Left kidney (tissue), 2 donors: ENCODE results near the gene IGSF9B. TPM values are rescaled to one million over a fixed set of nuclear protein-coding genes. Genes with fewer than 3 reads are reported as not detected.

Experiments
- DNase-seq: peaks from one replicate; pipeline ENCODE4 v3.0.0-alpha.2; 2013
- polyA plus RNA-seq: library from polyadenylated mRNA; unstranded; fragments of 120-200 nt; gene quantifications from one replicate; pipeline ENCODE4 v1.2.1, GENCODE V29; 2013; ENCODE audit not compliant: insufficient read length

The IGSF9B gene
- polyA plus RNA-seq, 1 donor = 8.3 TPM

DNA sequence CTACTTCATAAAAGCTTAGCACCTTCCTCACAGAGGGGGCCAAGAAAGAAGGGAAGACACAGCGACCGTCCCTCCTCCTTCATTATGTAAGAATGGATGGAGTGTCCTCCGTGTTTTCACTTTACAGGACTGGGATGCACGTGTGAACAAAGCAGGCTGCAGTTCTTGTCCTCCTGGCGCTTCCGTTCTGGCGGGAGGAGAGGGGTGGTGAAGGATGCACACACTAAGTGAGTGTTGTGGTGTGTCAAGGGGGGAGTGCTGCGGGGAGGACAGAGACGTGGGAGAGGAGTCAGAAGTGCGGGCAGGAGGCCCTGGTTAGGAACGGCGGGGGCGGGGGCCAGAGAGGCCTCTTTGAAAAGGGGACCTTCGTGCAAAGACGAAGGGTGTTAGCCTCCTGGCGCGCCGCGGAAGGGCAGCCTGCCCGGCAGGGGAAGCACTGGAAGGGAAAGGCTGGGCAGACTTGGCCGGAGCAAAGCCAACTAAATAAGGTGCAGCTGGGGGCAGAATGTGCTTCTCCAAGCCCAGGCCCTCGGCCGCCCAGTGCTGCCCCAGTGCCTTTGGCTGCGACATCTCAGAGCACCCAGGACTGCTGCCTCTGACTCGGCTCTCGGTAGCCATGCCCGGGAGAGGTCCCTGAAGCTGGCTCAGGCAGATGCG is 27.0 kb upstream of the IGSF9B start:
- DNase-seq = no peak

DNA sequence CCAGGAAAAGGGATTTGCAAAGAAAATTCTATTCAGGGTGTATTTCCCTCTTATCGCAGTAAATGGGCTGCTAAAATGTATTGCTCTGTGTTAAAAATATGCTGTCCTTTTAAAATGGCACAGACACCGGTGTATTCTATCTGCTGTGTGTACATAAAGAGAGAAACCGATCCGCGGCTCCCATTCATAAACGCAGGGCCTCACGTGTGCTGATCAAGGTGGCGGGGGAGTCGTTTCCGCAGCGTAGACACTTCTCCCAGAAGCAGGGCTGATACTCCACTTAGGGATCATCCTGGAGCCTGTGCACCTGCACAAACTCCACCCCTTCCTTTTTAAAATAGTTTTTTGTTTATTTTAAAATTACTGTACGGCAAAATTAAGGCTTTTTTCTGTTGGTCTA is 26.1 kb upstream of the IGSF9B start:
- no peak for DNase-seq

DNA sequence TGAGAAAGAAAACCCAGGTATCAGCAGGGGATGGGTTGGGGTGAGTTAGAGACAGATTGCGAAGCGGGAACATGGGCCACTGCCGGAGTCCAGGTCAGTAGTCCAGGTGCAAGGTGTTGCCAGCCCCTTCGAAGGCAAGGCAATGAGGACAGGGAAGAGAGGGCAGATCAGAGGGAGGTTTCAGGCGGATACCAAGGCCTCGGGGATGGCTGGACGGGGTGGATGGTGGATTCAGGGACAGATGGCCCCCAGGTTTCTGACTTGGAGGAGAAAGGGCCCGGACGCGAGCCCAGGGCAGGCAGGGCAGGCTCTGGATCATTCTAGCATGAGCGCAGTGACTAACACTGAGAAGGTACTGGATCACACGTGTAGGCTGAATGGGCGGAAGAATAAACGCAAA is 25.4 kb upstream of the IGSF9B start:
- no peak for DNase-seq

DNA sequence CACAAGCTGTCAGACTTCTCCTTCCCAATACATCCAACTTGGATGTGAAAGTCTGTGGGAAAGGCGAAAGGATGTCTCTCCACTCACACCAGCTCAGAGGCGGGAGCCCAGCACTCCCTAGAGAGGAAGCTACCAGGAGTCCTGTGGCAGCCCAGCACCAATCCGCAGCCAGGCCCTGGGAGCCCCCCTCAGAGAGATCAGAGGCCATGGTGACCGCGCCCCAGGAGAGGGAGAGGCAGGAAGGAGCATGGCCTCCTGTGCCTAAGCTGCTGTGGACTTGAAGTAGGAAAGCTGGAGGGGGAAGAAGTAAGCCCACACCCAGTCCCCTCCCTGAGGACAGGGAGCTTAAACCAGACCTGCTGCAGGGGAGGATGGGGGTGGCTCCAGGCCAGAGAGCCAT is 24.4 kb upstream of the IGSF9B start:
- no peak for DNase-seq

DNA sequence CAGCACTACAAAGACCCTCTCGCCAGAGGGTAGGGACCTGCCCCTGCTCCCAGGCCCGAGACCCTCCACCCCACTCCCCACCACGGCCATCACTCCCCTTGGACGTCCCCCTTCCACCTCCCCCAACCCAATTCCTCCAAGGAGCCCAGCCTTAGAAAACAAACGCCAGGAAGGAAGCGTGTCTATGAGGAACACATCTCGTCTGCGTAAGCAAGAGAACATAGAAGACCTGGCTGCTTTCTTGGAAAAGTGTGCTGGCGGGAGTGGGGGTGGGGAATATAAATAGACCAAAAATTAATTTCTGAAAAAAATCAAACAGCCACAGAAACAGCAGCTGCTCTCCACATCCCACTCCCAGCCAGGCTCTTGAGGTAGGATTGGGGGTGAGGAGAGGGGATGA is 23.9 kb upstream of the IGSF9B start:
- no peak for DNase-seq

DNA sequence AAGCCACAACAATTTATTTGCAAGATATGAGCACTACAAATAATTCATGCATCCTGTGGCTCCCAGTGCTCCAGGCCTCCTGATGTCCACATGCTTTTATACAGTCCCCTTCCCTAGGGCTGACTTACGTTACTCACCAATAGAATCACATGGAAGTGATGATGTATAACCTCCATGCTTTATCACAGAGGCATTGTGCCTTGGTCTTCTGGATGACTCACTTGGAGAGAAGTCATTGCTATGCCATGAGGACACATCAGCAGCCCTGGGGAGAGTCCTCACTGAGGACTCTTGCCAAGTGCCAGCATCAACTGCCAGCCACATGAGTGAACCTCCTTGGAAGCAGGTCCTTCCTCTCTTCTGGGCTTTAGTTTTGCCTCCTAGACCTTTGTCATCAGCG is 22.0 kb upstream of the IGSF9B start:
- DNase-seq = no peak

DNA sequence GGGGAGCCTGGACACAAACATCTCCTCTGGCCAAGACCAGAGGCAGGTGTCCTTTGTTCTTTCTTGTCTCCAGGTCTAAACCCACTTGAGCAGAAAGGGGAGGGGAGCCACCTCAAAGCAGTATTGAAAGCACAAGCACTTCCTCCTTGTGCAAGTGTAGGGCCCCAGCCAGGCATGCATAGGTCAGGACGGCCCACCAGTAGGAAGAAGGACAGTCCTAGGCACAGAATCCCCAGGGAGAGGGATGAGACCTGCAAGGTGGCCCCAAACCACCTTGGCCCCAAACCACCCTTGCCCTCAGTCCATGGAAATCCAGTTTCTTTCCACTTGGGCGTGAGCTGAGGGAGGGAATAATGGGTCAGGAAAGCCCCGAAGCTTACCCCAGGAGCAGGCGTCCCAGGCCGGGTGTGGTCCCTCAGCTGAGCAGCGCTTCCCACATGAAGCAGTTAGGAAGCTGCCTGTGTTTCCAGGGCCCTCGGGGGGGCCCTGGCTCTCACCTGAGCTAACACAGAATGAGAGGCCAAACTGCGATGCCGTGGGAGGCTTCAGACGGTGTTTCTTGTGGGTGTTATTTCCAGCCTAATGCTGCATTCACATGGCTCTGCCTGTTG is 20.4 kb upstream of the IGSF9B start:
- DNase-seq = no peak

DNA sequence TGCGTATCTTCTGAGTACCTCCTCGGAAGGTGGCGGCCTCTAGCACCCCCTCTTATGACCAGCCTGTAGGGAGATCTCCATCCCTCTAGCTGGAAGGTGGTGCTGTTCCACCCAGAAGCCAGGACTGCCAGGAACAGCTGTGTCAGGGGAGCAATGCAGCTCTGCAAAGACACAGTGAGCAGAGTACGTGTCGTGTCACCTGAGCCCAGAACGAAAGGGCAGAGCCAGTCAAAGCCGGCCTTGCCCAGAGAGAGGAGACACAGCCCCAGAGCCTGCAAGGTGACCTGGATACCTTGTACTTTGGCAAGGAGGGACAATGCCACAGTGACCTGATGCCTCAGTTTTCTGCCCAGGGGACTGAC is 18.7 kb upstream of the IGSF9B start:
- DNase-seq = no peak

DNA sequence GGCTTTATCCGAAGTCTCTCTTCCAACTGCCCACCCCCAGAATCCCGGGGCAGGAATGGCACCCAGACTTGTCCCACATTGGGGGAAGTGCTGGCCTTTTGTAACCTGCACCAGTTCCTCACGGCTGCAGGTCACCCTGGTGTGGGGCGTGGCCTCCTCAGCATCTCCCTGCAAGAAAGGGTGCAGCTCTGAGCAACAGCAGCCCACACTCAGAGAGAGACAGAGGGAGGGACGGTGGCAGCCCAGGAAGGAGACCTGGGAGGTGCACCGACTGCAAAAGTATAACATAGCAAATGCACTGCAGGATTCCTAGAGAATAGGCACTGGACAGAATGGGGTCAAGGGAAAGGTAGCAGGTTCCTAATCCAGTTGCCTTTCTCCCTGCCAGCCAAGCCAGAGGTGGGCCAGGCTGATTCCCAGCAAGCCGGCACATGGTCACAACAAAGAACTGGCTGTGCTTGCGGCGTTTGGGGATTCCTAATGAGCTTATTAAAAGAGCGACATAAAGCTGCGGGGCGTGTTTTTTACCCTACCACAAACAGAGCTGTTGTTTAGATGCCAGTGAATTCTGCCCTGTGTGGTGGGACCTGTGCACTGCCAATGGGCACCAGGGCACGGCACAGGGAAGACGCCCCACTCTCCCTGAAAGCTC is 18.2 kb upstream of the IGSF9B start:
- DNase-seq = no peak

DNA sequence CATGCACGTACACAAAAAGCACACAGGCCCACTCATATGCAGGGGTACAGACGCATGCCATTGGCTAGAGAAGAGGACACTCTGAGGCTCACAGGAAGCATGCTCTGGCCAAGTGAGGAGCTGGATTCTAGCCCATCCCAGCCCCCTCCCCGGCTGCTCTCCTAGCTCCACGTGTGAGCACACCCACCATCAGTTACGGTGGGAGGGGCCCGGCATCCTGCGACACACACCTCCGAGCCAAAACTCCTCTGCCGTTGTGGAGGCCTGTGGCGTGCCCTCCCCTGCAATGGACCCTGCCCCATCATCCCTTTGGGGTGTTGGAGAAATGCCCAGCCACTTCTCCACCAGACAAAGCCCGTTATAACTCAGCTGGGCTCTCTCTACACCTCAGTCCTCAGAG is 15.1 kb upstream of the IGSF9B start:
- no peak for DNase-seq

DNA sequence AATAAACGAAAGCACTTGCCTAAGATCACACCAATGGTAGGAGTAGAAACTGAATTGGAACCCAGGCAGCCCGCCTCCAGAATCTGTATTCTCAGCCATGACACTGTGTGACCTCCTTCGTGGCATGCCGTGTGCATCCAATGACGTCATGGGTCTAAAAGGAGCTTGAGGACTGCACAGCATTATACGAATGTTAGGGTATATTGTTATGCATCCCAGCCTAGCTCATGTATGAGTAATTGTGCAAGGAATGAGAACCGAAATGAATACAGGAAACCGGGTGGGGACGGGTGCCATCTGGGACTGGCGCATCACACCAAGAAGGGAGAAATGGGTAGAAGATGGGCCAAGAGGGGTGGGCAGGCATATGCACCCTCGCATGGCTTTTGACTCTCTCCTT is 12.3 kb upstream of the IGSF9B start:
- no peak for DNase-seq

DNA sequence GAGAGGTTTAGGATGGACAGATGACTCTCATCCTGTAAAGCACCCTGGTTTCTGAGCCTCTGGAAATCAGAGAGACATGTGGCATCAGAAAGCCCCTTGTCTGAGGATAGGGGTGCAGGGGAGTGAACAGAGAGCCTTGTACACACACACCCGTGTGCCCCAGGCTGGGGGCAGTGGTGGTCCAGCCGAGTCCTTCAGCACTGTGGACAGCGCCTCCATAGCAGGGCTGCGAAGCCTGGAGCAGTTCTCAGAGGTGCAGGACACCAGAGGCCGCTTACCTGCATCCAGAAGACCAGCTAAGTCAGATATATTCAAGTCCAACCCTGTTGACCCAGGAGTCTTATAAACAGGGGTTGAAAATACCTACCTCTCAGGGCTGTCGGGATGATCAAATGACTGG is 11.5 kb upstream of the IGSF9B start:
- no peak for DNase-seq

DNA sequence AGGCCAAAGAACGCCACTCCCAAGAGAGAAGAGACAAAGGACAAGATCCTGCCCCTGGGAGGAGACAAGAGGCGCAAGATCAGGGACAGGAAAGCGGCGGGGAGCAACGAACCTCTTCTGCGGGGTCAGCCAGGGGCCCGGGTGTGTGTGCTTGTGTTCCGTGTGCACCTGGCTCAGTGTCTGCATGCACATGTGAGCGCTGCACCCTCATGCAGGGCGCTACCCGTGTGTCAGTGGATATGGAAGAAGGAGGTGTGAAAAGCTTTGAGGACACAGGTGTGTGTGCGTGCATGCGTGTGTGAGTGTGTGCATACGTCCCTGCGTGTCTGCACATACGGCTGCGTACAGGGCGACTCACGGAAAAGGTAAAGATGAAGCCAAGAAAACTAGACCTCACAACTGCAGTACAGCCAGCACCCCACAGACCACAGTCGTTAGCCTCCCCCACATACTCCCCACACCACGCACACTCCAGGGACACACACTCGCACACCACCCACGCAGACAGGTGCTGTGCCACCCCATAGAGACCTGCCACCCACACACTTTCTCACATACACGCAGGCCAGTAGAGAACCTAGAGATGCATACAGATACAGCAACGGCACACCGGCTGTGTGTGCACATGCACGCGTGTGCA is 11.0 kb upstream of the IGSF9B start:
- DNase-seq = no peak

DNA sequence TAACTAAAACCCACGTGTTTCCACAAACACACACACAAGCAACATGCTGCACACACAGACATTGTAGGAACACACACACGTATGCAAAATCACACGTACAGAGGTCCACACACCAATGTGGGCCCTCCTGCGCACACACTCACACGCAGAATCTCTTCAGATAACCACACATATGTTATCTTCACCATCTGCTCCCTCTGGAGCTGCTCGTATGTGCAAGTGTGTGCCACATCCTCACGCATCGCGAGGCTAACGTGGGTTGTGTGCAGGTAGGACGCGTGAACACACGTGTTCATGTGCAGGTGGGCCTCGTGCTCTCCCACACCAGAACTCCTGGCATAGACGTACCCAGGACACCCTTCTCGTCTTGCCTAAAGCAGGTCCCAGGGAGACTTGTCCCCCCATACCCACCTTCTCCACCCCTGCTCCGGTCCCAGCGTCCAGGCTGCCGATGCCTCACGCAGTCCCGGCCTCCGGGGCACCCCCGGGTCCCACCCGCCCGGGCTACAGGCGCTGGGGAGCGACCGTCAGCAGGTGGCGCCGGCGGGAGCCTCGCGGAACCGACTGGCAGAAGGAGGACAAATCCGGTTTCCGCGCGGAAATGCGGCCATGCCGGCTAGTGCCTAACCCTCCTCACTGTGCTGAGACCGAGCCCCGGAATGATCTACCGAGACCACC is 10.3 kb upstream of the IGSF9B start:
- no peak for DNase-seq

DNA sequence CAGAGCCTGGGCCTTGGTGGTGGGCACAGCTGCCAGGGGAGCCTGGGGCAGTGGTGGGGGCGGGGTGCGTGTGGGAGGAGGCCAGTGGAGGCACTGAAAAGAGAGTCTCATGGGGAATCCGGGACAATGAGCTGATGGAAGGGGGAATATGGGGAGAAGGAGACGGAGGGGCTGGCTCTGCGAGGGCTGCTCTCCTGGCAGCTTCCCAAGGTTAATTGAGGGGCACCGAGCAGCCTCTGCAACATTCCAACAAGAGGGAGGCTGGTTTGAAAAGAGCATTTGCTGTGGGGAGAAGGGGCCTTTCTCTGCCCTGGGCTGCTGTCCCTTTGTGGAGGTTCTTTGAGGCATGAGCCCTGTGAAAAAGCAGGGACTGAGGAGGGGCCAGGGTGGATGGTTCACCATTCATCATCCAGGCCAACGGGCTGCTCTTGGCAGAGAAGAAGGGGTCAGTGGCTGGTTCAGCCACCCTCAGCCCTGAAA is 9.4 kb upstream of the IGSF9B start:
- DNase-seq = no peak

DNA sequence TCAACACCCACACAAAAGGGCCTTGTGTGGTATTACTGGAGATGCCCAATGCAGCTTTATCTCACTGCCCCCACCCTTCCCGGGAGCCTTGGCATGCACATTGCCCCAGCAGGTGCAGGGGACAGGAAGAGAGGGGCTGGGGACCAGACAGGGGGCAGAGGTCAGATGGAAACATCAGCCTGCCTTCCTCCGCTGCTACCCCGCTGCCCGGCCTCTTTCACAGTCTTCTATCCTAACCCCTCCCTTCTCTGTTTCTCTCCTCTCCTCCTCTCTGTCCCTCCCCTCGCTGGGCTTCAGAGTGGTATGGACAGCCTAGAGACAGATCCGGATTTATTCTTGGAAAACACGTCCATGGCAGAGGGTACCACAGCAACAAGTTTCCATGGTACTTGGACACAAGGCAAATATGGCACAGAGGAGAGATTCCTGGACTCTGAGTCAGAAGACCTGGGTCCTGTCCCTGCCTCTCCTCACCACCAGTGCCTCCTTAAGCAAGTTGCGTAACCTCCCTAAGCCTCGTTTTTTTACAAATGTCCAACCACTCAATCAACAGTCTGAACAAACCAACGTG is 8.3 kb upstream of the IGSF9B start:
- no peak for DNase-seq

DNA sequence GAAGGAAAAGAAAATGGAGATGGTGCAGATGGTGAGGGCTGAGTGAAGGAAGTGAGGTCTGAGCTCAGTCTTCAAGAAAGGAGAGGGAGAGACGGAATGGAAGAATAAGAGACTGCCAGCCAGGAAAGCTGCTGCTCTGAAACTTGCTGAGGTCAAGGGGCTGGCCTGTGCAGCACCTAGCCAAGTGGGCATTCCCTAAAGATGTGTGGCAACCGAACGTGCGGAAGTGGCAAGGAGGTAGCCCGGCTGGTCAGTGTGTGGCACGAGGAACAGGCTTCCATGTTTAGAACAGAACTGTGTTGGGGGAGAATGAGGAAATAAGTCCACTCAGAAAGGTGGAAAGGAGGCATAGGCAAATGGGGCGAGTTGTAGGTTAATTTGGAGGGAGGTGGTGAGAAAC is 7.6 kb upstream of the IGSF9B start:
- DNase-seq = no peak

DNA sequence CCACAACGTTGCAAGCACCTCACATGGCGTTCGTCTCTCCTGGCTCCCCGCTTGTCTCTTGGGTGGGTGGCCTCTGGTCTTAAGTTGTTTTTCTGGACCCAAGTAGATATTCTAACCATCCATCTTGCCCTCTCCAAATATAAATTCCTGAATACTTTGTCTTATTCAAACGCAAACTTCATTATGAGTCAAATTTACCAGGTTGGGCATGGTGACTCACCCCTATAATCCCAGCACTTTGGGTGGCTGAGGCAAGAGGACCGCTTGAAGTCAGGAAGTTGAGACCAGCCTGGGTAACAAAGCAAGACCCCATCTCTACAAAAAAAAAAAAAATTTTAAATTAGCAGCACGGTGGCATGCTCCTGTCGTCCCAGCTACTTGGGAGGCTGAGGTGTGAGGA is 5.1 kb upstream of the IGSF9B start:
- no peak for DNase-seq

DNA sequence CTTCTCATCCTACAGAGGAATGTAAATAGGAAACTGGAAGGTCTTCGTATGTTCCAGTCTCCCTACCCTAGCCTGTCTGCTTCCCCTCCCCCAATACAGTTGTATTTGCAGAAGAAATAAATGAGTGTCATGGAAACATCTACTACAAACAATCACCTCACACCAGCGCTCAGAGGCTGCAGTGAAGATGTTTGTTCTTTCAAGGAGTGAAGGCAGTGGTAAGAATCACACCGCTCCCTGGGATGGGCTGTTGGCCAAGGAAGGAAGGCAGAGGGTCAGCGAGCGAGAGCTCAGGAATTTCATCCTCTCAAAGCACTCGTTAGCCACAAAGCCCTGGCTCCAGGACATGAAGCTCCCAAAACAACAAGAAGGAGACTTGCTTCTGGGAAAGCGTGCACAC is 1.1 kb upstream of the IGSF9B start:
- DNase-seq = no peak

DNA sequence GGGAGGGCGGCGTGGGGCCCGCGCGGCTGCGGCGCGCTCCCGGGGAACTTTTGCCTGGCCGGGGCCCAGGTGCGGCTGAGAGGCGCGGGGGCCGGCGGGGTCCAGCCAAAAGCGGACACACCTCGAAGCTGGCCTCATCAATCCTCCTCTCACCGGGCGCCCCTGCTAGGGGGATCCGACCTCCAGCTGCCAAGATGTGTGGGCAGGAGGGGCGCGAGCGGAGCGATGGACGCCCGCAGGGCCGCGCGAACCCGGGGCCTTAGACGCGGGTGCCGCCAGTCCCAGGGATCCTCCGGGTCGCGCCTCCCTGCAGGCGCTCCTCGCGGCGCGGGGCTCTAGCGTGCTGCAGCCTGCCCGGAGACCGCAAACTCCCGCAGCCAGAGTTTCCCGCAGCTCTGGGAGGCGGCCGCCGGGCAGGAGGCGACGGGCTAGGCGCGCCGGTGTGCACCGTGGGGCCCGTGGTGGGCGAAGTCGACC is 785 bp downstream of the IGSF9B start:
- no peak for DNase-seq

DNA sequence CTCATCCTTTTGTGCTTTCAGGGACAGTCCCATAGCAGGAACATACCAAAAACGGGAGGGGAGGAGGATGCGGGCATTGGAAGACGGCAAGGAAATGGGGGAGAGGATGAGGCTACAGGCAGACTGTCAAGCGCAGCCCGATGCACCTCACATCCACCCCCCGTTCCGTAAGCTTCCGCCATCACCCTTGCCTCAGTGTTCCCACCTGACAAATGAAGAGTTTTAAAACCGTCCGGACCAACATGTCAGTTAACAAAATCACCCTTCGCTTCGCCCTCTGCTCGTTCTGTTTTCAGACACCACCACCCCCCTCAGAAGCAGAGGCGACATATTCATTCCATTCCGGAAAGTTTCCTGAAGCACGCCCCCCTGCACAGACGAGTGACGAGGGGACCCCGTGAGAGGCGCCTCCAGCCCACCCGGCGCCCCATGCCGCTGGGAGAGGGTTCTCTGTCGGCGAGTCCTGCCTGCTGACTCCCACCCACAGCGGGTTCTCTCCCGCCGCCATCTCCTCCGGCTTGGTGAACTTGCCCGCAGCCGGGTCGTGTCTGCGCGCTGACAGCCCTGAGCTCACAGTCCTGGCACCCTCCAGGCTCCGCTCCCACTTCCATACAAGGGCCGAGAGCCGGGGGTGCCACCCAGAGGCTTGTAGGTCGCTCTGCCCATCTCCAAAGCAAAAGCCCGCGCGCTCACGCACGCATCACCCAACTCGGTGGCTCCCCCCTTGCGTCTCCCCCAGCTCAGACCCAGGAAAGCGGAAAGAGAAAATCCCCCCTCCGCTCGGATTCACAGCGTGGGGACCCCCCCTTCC is 1.5 kb downstream of the IGSF9B start:
- no peak for DNase-seq
